Glomerular endothelial cell (primary cell): Measurements from ENCODE around the gene DNAJA2. TPM values are rescaled to one million over a fixed set of nuclear protein-coding genes. Genes with fewer than 3 reads are reported as not detected.
"Not testable (repeated sequence)": the region's sequence is repeated elsewhere in the genome, so short reads cannot be mapped to it uniquely, and the experiment has no call there.

Source experiments
- DNase-seq: peaks from one replicate; pipeline ENCODE4 v3.0.0-alpha.2; 2011; ENCODE audit warnings: low read depth, low spot score; ENCODE audit errors: extremely low read depth
- total RNA-seq: library from RNA; depleted of rRNA; stranded (reverse); fragments of >200 nt; gene quantifications from 2 replicates; pipeline ENCODE4 v1.2.3, GENCODE V29; 2015

Gene DNAJA2
- total RNA-seq, 1 donor from 2014 or later = 47.0 TPM

GRCh38 chr16:46975908-46976470 lies 2.5 kb upstream of the DNAJA2 start:
- no peak for DNase-seq

GRCh38 chr16:46975165-46975564 lies 1.7 kb upstream of the DNAJA2 start:
- no peak for DNase-seq

- no peak for DNase-seq
These were observed 878 bp upstream of the DNAJA2 start for GRCh38 chr16:46974352-46974751.

- DNase-seq = no peak
These were observed 486 bp upstream of the DNAJA2 start for GRCh38 chr16:46973996-46974324.

GRCh38 chr16:46972429-46973206 lies 856 bp downstream of the DNAJA2 start:
- no peak for DNase-seq

GRCh38 chr16:46971271-46971670 lies 2.2 kb downstream of the DNAJA2 start:
- no peak for DNase-seq

GRCh38 chr16:46970089-46970488 lies 3.4 kb downstream of the DNAJA2 start:
- DNase-seq = no peak

GRCh38 chr16:46968063-46968435 lies 5.4 kb downstream of the DNAJA2 start:
- no peak for DNase-seq

GRCh38 chr16:46962629-46963028 lies 10.8 kb downstream of the DNAJA2 start:
- DNase-seq = no peak

GRCh38 chr16:46961373-46962353 lies 11.8 kb downstream of the DNAJA2 start:
- no peak for DNase-seq

GRCh38 chr16:46954562-46954961 lies 18.9 kb downstream of the DNAJA2 start:
- DNase-seq = no peak

GRCh38 chr16:46950009-46950408 lies 23.5 kb downstream of the DNAJA2 start:
- DNase-seq = no peak

- DNase-seq = no peak
These were observed 24.1 kb downstream of the DNAJA2 start for GRCh38 chr16:46949241-46949892.

GRCh38 chr16:46948548-46949166 lies 24.8 kb downstream of the DNAJA2 start:
- DNase-seq = no peak

GRCh38 chr16:46947900-46948547 lies 25.4 kb downstream of the DNAJA2 start:
- DNase-seq = no peak

- DNase-seq = not testable (repeated sequence)
These were observed 28.8 kb downstream of the DNAJA2 start for GRCh38 chr16:46944713-46945112.

GRCh38 chr16:46937536-46937935 lies 35.9 kb downstream of the DNAJA2 start:
- no peak for DNase-seq

GRCh38 chr16:46932802-46933201 lies 40.7 kb downstream of the DNAJA2 start:
- DNase-seq = no peak

- DNase-seq = no peak
These were observed 42.6 kb downstream of the DNAJA2 start for GRCh38 chr16:46930861-46931260.
